ENCODE data around the gene C5AR1. TPM values are rescaled to one million over a fixed set of nuclear protein-coding genes. Genes with fewer than 3 reads are reported as not detected.

The C5AR1 gene
- total RNA-seq: not detected in 2 replicates

GRCh38 chr19:47309608-47310007 lies at the start of gene C5AR1:
TSS of gene C5AR1 (plus strand) at chr19:47309861. CDS start at chr19:47309896, 35 bp downstream.

GRCh38 chr19:47274071-47274890 lies 35.4 kb upstream of the C5AR1 start, which contains the start of gene INAFM1:
TSS of gene INAFM1 (plus strand) at chr19:47274885. CDS start at chr19:47274920, 35 bp downstream.

GRCh38 chr19:47331931-47332547 lies 22.4 kb downstream of the C5AR1 start, which contains the start of gene C5AR2:
TSS of gene C5AR2 (plus strand) at chr19:47332175. CDS start at chr19:47340800, 8,625 bp downstream.

GRCh38 chr19:47348819-47349795 lies 39.4 kb downstream of the C5AR1 start, which contains the start of gene DHX34:
TSS of gene DHX34 (plus strand) at chr19:47349315. CDS start at chr19:47353031, 3,716 bp downstream.

Other genes starting within 250 kb of the C5AR1 start
- 10.4 and 14.1 TPM in 2 replicates for gene ZC3H4, start 196.1 kb upstream of the C5AR1 start, total RNA-seq
- gene SAE1, start 179.0 kb upstream of the C5AR1 start, total RNA-seq: 187 and 214 TPM in 2 replicates
- gene BBC3, start 78.7 kb upstream of the C5AR1 start, total RNA-seq: 12.0 and 17.2 TPM in 2 replicates
- gene CCDC9, start 53.3 kb upstream of the C5AR1 start, total RNA-seq: 3.5 and 6.5 TPM in 2 replicates
- gene INAFM1, start 35.0 kb upstream of the C5AR1 start, total RNA-seq: 0.65 TPM in 1 of 2 replicates, not detected in the other
- gene C5AR2, start 22.3 kb downstream of the C5AR1 start, total RNA-seq: not detected in 2 replicates
- 6.5 and 8.7 TPM in 2 replicates for gene DHX34, start 39.5 kb downstream of the C5AR1 start, total RNA-seq
- 0.32 and 0.46 TPM in 2 replicates for gene MEIS3, start 109.7 kb downstream of the C5AR1 start, total RNA-seq
- gene SLC8A2, start 162.0 kb downstream of the C5AR1 start, total RNA-seq: not detected in 2 replicates
- gene KPTN, start 174.4 kb downstream of the C5AR1 start, total RNA-seq: 3.9 and 5.2 TPM in 2 replicates
- gene NAPA, start 205.2 kb downstream of the C5AR1 start, total RNA-seq: 64.6 and 126 TPM in 2 replicates

Measured in epithelial cell of umbilical artery (primary cell).